T-helper 1 cell (primary cell): ENCODE data around the gene RASSF7.
A peak's percentile ranks its signal among the peaks of the same experiment; 100 is the strongest.

ENCODE experiments used
- DNase-seq, 5 donors: peaks; one replicate each; pipeline ENCODE4 v3.0.0-alpha.2; 2012 to 2020

Gene RASSF7

DNA sequence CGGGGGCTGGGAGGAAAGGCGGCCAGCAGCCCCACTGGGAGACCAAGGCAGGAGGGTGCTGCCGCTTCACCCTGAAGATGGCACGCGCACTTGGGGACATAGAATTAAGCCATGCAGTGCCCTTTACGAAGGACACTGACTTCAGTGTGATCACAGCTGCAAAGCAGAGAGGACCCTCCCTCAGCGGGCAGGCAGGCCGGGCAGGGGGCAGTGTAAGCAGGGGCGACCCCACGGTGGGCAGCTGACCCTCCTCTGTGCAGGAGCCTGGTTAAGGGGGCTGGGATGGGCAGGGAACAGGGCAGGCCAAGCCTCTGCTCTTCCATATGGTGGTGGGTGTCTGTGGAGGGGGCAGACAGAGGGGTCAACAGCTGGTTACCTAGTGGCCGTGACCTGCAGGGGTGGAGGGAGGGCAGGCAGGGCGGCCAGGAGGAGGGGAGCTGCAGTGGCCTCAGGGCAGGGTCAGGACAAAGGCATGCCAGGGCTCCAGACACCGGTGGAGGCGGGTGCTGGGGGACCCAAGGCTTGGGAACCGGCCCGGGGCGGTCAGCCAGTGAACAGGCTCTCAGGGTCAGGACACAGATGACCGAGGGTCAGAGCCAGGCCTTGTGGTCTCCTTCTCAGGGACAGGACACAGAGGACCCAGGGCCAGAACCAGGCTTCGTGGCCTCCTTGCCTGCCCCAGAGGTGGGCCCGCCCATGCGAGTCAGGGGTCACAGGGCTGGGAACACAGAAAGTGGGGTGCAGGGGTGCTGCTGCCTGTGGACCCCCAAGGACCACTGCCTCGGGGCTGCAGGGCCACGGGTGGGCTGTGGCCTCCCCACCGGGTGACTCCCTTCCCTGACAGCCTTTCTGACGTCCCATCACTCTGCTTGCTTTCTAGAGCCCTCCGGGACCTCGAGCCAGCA is 7.4 kb upstream of the RASSF7 start:
- DNase-seq = no peak

DNA sequence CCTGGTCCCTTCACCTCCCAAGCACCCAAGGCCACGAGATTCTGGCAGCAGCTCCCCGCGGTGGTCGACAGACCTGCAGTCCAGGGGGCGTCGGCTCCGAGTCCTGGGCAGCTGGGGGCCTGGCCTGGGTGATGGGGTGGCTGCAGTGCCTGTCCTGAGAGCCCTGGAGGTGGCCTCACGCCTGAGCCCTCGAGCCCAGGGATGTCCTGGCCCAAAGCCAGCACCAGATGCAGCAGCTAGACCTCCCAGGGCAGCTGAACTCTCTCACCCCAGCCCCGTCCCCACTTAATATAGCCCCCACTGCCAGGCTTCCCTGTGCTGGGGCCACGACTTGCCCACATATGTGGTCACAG is 6.8 kb upstream of the RASSF7 start:
- no peak for DNase-seq

DNA sequence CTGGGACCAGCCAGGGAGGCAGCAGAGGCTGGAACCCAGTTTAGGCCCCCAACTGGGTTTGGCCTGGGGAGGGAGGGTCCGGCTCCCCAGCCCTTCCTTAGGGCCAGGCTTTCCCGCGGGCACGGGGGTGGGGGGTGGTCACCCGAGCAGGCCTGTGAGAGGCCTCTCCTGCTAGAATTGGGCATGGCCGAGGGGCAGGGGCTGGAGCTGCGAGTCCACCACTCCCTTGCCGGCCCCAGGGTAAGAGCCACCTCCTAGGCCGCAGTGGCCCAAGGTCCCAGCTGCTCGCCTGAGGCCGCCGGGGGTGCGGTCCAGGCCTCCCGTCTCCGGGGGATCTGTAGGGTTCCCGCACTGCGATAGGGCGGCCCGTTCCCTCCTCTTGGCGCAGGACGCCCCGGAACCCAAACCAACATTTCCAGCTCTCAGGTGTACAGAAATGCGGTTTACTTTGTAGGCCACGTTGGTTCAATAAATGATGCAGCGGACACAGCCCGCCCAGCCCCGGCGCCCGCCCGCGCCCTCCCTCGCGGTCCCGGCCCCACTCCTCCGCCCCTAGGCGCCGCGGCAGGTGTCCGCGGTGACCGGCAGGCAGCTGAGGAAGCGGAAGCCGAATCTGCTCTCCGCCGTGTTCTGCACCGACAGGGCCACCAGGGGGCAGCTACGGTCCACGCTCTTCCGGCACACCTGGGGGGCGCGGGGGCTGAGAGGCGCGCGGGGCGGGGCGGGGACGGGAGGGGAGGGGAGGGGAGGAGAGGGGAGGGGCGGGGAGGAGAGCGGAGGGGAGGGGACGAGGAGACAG is 6.1 kb upstream of the RASSF7 start:
- DNase-seq = peak; percentile 65 to 78 (median 72)

DNA sequence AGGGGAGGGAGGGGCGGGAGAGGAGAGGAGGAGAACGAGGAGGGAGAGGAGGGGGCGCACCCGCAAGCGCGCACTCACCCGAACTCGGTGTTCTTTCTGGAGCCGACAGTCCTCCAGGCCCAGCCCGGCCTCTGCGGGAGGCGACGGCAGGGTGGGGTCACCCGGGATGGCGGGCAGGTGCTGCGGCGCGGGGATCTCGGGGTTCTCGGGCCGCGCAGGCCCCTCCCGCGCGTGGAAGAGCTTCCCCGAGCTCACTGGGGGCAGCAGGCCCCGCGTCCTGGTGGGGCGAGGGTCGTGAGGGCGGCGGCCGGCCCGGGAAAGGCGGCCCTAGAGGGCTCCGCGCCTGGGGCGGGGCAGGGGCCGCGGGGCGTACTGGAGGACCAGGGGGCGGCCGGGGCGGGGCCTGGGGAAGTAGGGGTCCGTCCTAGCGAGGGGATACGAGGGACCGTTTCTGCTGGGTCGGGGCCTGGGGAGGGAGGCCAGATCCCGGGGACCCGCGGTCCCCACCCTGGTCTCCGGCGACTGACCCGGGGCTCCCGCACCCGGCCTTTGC is 5.5 kb upstream of the RASSF7 start:
- no peak for DNase-seq

DNA sequence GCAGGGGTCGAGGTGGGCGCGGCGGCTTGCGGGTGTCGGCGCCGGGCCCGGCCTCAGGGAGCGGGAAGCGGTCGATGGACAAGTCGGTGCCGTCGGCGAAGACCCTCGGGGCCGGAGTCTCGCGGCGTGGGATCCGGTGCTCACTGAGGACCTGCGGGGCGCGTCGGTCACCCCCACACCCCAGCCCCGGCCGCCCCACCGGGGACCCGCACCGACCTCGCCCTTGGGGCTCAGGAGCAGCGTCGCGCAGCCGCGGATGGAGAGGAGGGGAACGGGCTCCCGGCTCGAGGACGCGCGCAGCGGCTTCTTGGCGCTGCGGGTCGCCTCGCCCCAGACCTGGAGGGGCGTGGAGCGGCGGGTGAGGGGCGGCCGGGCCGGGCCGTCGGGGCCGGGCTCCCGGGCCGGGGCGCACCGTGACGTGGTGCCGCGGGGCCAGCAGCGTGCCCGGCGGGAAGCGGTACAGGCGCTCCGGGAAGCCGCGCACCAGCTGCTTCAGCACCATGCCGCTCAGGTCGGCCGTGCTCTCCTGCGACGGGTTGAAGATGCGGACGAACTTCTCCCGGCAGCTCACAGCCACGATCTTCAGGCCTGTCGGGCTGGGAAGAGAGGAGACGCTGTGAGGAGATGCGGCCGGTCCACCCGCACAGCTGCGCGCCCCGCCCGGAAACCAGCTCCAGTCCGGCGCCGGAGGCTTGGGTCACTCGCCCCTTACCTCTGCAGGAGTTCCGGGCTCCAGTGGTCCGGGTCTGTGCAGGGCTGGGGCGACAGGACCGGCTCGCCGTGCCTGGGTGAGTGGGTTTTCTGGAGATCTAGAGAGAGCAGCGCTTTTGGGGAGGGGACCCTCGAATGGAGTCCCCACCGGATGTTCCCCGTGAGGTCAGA is 4.7 kb upstream of the RASSF7 start:
- DNase-seq = no peak

GRCh38 chr11:556662-557256 is 4.0 kb upstream of the RASSF7 start:
- DNase-seq = no peak

- no peak for DNase-seq
Observed at GRCh38 chr11:557328-558132, 3.2 kb upstream of the RASSF7 start.

- no peak for DNase-seq
Observed at GRCh38 chr11:558503-558902, 2.3 kb upstream of the RASSF7 start.

DNA sequence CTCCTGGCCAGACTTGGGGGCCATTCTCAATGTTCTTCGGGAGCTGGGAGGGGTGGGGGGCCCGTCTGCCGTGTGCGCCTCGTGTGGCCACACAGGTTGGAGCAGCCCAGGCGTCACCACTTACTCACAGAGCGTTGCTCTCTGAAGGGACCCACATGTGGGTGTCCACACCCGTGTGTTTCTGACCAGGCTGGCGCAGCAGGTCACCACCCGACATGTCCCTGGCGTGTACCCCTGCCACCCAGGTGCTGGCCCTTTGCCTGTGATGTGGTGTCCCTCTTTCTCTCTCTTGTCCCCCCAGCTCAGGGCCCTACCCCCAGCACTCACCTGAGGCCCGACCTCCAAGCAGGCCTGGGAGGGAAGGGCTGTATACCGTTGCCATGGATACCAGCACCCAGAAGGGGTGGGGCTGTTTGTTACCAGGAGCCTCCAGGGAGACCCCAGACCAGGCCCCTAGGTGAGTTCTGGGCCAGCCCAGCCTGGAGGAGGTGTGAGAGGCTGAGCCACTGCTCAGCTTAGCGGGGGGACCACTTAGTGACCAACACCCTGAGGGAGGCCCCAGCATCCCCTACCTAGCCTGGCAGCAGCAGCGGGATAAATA is 1.6 kb upstream of the RASSF7 start:
- no peak for DNase-seq

DNA sequence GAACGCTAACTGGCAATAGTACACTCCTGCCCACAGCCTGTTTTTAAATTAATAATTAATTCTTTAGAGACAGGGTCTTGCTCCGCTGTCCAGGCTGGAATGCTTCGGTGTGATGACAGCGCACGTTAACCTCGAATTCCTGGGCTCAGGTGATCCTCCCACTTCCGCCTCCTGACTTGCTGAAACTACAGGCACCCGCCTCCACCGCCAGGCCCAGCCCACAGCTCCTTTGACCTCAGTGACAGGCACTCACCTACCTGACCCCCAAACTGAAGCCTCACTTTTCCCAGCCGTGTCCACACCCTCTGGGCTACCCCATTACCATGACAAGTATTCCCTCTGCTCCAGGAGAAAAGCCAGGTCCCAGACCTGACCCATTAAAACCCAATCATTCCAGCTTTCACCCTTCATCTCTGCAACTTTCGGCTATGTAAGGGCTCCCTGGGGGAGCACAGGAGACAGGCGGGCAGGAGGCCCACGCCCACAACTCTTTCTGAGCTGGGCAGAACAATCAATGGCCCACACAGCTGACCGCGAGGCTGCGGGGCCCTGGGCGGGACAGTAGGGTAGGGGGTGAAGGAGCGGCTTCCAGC is 962 bp upstream of the RASSF7 start:
- no peak for DNase-seq

GRCh38 chr11:561148-562003 is 606 bp downstream of the RASSF7 start:
- DNase-seq = peak in 1 of 5 donors; percentile 32

- no peak for DNase-seq
Observed at GRCh38 chr11:562046-562645, 1.4 kb downstream of the RASSF7 start.

DNA sequence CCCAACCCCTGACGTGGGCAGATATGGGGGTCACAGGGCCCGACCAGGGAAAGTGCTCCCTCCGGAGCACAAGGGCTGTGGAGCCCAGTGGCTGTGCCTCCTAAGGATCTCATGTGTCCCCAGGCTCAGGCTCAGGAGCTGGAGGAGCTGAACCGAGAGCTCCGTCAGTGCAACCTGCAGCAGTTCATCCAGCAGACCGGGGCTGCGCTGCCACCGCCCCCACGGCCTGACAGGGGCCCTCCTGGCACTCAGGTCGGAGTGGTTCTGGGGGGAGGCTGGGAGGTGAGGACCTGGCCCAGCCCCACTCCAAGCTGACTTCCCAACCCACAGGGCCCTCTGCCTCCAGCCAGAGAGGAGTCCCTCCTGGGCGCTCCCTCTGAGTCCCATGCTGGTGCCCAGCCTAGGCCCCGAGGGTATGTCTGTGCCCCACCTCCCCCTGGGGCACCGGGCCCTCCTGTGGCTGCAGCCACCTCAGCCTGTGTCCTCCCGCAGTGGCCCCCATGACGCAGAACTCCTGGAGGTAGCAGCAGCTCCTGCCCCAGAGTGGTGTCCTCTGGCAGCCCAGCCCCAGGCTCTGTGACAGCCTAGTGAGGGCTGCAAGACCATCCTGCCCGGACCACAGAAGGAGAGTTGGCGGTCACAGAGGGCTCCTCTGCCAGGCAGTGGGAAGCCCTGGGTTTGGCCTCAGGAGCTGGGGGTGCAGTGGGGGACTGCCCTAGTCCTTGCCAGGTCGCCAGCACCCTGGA is 2.5 kb downstream of the RASSF7 start:
- no peak for DNase-seq

DNA sequence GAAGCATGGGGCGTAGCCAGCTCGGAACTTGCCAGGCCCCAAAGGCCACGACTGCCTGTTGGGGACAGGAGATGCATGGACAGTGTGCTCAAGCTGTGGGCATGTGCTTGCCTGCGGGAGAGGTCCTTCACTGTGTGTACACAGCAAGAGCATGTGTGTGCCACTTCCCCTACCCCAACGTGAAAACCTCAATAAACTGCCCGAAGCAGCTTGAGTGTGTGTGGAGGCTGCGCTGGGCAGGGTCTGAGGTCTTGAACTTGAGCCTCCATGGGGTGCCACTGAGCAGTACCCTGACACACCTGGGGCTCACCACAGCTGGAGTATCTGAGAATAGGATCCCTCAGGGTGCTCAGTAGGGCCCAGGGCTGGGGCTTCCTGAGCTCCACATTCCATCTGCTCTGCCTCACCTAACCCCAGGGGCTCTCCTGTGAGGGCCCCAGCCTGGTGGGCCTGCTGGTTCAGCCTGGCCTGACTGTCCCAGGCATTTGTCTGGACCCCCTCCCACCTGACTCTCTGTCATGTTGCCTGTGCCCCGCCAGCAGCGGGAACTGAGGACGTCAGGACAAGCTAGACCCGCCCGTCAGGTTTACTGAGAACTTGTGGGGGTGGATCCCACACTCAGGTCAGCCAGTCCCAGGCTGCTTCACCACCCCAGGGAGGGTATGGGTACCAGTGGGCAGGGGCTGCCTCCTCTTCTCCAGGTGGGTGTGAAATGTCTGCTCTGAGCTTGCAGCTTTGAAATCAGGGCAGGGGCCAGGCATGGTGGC is 3.2 kb downstream of the RASSF7 start:
- DNase-seq = no peak

DNA sequence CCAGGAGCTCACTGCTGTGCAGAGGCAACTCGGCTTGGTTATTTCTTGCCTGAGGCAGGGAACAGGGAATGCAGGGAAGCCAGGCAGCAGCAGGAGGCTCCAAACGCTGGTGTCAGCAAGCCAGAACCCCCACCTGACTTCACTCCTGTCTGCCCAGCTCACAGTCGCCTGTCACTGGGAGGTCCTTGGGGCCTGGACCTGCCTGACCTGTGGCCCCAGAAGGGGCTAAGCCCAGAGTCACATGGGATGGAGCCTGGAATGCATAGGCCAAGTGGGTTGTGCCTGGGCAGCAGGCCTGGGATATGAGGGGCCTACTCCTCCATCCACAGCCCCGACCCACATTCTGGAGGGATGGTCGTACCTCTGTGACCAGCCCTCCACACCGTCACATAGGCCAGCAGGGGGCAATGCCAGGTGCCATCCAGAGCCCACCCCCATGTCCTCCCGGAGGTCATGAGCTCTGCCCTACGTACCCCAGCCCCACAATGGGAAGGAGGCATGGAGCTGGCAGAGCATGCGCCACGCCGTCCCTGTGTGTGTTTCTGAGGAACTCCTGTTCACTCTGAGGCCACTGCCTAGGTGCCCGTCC is 5.2 kb downstream of the RASSF7 start:
- no peak for DNase-seq

GRCh38 chr11:567011-567628 is 6.3 kb downstream of the RASSF7 start:
- no peak for DNase-seq
